Mesothelial cell of epicardium (in vitro differentiated cells): ENCODE data around the gene ELMO2. TPM values are rescaled to one million over a fixed set of nuclear protein-coding genes. Genes with fewer than 3 reads are reported as not detected.

Experiments
- DNase-seq, 2 experiments: peaks; one replicate each; pipeline ENCODE4 v3.0.0; 2021; ENCODE audit warnings: low spot score in 2 of 2; ENCODE audit not compliant: unreplicated experiment in 2 of 2
- H3K27ac Mint-ChIP-seq: 2 replicates; pipeline ENCODE4 v1.8.0; 2021; ENCODE audit warnings: mixed read lengths
- H3K27me3 Mint-ChIP-seq: 2 replicates; pipeline ENCODE4 v1.8.0; 2021; ENCODE audit warnings: low read depth, mixed read lengths
- H3K36me3 Mint-ChIP-seq: 2 replicates; pipeline ENCODE4 v1.8.0; 2021; ENCODE audit warnings: mixed read lengths
- H3K4me1 Mint-ChIP-seq: 2 replicates; pipeline ENCODE4 v1.8.0; 2021; ENCODE audit warnings: mixed read lengths
- H3K4me3 Mint-ChIP-seq: 2 replicates; pipeline ENCODE4 v1.8.0; 2021; ENCODE audit warnings: mild to moderate bottlenecking, moderate library complexity, mixed read lengths
- H3K9me3 Mint-ChIP-seq: 2 replicates; pipeline ENCODE4 v1.8.0; 2021; ENCODE audit warnings: mixed read lengths
- total RNA-seq: library from RNA; stranded (reverse); gene quantifications from 3 replicates; pipeline ENCODE4 v1.2.1, GENCODE V29; 2021
- TF ChIP-seq, protein P1 (sequence below): fragments of 200-600 bp; sonication (generic); IDR thresholded peaks from one replicate; pipeline ENCODE4 v1.5.0; 2021; ENCODE audit warnings: antibody characterized with exemption; ENCODE audit not compliant: unreplicated experiment

The ELMO2 gene
- total RNA-seq, 1 donor from 2014 or later: 53.2 TPM

DNA sequence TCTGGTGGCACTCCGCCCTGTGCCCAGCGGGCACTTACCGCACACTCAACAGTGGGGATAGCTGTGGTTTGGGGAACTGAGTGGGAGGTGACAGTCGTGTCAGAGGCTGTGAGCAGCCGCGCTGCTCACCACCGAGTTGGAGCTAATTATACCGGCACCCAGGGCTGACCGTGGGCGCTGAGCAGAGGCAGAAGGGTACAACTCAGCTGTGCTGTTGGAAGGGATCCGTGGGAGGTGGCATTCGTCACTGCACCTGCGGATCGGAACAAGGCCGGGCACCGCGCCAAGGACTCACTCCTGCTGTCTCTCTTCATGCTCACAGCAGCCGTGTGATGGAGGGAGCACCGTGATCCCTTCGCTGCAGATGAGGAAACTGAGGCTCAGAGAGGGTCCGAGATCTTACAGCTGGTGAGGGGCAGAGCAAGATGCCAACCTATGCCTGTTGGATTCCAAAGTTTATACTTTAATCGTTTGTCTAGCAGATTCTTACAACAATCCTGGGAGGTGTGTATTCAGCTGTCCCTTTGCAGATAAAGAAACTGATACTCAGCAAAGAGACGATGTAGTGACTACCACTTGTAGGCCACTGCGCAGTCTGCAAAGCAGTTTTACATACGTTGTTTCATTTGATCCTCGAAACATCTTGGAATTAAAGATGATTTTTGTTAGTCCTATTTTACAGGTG, 713 bp upstream of the ELMO2 start:
- Mint-ChIP-seq H3K4me3 (peak overlapping the region; percentile 90), H3K9me3 (no peaks in the 10 kb centered on the region), H3K36me3 (no peaks in the 10 kb centered on the region), H3K27ac (peak overlapping the region; percentile 95), H3K4me1 (peaks cover 37% of the 10 kb centered on the region), H3K27me3 (no peaks in the 10 kb centered on the region)
- TF ChIP-seq, protein P1, sequence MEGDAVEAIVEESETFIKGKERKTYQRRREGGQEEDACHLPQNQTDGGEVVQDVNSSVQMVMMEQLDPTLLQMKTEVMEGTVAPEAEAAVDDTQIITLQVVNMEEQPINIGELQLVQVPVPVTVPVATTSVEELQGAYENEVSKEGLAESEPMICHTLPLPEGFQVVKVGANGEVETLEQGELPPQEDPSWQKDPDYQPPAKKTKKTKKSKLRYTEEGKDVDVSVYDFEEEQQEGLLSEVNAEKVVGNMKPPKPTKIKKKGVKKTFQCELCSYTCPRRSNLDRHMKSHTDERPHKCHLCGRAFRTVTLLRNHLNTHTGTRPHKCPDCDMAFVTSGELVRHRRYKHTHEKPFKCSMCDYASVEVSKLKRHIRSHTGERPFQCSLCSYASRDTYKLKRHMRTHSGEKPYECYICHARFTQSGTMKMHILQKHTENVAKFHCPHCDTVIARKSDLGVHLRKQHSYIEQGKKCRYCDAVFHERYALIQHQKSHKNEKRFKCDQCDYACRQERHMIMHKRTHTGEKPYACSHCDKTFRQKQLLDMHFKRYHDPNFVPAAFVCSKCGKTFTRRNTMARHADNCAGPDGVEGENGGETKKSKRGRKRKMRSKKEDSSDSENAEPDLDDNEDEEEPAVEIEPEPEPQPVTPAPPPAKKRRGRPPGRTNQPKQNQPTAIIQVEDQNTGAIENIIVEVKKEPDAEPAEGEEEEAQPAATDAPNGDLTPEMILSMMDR: no peak
- peak; percentile 45 to 68 for DNase-seq

DNA sequence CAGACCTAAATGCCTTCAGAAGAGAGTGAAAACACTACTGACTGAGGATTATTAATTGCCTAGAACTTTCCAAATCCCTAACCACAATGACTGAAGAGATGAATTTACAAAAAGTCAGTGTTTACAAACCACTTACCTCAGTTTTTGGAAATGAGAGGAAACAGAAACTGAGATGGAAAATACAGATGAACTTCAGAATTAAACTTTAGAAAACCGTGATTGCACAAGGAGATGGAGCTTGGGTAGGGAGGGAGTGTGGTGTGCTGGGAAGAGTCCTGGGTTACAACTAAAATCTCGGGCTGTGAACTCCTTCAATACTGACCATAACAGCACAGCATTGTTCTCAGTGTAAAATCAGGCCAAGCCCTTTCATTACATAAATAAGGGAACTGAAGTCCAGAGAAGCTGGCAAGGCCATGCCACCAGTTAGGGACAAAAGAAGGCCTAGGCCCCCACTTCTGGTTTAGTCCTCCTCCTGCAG, 4.0 kb downstream of the ELMO2 start:
- no peaks in the 10 kb centered on the region for H3K36me3 Mint-ChIP-seq
- H3K4me3 Mint-ChIP-seq: no peak overlapping the region
- H3K27me3 Mint-ChIP-seq: no peaks in the 10 kb centered on the region
- H3K9me3 Mint-ChIP-seq: no peaks in the 10 kb centered on the region
- TF ChIP-seq, protein P1: no peak
- peaks cover 50% of the 10 kb centered on the region for H3K4me1 Mint-ChIP-seq
- no peak for DNase-seq
- peak overlapping the region; percentile 49 for H3K27ac Mint-ChIP-seq

DNA sequence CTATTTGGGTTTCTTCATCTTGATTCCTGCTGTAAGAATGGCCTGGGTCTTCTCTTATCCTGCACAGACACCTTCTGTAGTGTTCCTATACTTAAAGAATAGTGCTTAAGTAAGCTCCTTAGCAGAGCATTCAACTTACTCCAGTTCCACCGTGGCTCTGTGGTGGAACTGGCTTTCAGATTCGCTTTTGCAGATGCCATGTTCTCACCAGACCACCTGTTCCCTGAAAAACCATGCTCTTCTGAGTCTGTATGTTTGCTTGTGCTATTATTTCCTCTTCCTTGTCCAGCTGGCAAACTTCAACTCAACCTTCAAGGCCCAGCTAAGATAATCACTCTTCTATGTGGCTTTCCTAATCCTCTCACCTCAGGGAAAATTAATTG, 4.9 kb downstream of the ELMO2 start:
- Mint-ChIP-seq H3K4me1 (peaks cover 42% of the 10 kb centered on the region), H3K27me3 (no peaks in the 10 kb centered on the region), H3K4me3 (no peak overlapping the region), H3K27ac (peak overlapping the region; percentile 87), H3K9me3 (no peaks in the 10 kb centered on the region), H3K36me3 (no peaks in the 10 kb centered on the region)
- DNase-seq: no peak
- TF ChIP-seq, protein P1: no peak

DNA sequence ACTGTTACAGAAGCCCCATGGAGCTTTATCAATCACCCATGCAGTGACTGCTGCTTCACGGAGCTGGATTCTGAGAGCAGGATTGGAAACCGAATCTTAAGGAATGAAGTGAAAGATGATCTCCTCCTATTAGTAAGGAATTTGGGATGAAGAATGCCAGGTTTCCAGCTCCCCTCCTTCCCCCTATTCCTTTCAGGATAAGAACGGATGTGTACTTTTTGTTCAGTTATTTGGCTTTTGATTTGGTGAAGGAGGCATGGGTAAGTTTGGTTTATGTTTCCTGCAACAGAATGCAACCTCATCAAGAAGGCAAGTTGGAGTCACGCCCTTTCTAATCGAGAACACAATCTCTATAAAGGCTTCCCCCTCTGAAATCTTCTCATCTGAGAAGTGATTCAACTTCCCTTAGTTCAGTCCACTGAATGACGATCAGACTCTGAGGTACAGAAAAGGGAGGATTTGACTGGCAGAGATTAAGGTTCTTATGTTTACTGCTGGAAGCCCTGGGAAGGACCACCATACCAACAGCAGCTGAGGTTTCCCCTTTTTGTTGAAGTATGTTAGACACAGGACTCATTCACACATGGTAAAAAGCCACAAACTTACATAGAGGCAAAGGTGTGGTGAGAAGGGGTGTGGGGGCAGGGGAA, 5.5 kb downstream of the ELMO2 start:
- Mint-ChIP-seq H3K27ac (peak overlapping the region; percentile 87), H3K4me1 (peaks cover 42% of the 10 kb centered on the region), H3K36me3 (no peaks in the 10 kb centered on the region), H3K4me3 (no peak overlapping the region), H3K27me3 (no peaks in the 10 kb centered on the region), H3K9me3 (no peaks in the 10 kb centered on the region)
- TF ChIP-seq, protein P1: no peak
- DNase-seq: no peak

DNA sequence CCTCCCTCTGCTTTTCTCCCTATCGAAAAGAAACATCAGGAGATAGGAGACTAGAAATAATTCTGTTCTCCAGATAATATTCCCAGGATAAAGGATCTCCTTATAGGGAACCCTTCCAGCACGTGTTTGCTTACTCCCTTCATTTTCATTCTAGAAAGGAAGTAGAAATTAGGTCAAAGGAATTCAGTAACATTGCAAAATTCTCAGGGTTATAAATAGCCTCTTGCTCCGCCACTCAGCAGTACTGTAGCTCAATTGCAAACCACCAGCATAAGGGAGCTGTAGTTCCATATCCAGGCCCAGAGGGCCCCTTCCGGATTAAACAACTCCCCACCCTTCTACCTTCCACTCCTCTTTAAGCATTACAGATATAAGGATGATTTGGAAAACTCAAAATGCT, 6.2 kb downstream of the ELMO2 start:
- Mint-ChIP-seq H3K27me3 (no peaks in the 10 kb centered on the region), H3K4me1 (peaks cover 45% of the 10 kb centered on the region), H3K36me3 (no peaks in the 10 kb centered on the region), H3K4me3 (peak overlapping the region; percentile 4), H3K9me3 (no peaks in the 10 kb centered on the region), H3K27ac (peak overlapping the region; percentile 87)
- DNase-seq: no peak
- TF ChIP-seq, protein P1: no peak
